K562 (cell line): ENCODE measurements around the gene HMCN1. TPM values are rescaled to one million over a fixed set of nuclear protein-coding genes. Genes with fewer than 3 reads are reported as not detected.

ENCODE experiments used
- ATAC-seq: fragments of 200-7000 bp; cut with Tn5 transposase; 3 replicates; pipeline ENCODE4 v1.9.1; 2020; ENCODE audit warnings: moderate library complexity
- BruUV-seq: library from RNA; stranded (reverse); fragments of 400-500 nt; replicated peaks from 2 replicates; lab custom pipeline; 2021; lab: Mats Ljungman, UMichigan
- CTCF ChIA-PET: fragments of 300-600 bp; formaldehyde crosslinking; extraction: SDS; loops from one replicate; lab custom pipeline; 2021; ENCODE audit warnings: low intra/inter-chr PET ratio; lab: Yijun Ruan, JAX
- POLR2A ChIA-PET: fragments of 300-600, 350-650 bp; sonication (Branson Sonifier 250); formaldehyde crosslinking; extraction: SDS; loops from one replicate; lab custom pipeline; 2021; ENCODE audit warnings: antibody characterized with exemption, inconsistent platforms; lab: Yijun Ruan, JAX
- DNase-seq, 4 experiments: peaks; one replicate each; pipeline versions ENCODE4 v3.0.0 to v3.0.0-alpha.2; 2011 to 2018; ENCODE audit warnings: low spot score in 3 of 4, mixed read lengths in 3 of 4; ENCODE audit errors: extremely low read depth in 1 of 4
- FAIRE-seq: peaks from 2 replicates; lab custom pipeline; 2011; peaks lifted over from hg19 to GRCh38; lab: Jason Lieb, UNC
- H2AFZ ChIP-seq: 2 replicates; pipeline ENCODE4 v1.6.0; 2011; ENCODE audit warnings: low read depth, low read length, control low read depth, inconsistent platforms
- H3K27ac ChIP-seq: fragments of 200-600 bp; 3 replicates; pipeline ENCODE4 v1.8.0; 2011; ENCODE audit warnings: low read depth, mild to moderate bottlenecking, control low read depth, inconsistent platforms, low read length, moderate library complexity, mixed read lengths; ENCODE audit errors: extremely low read depth
- H3K27me3 ChIP-seq, 2 experiments: fragments of 300-600 bp in 1 of 2; 2 replicates in 1 of 2; 3 replicates in 1 of 2; pipeline versions ENCODE4 v1.6.0 to v1.8.0; 2011; ENCODE audit warnings: inconsistent platforms in 2 of 2, low read length in 2 of 2, mild to moderate bottlenecking in 1 of 2, mixed read lengths in 1 of 2, moderate library complexity in 1 of 2; ENCODE audit not compliant: control insufficient read depth in 2 of 2, insufficient read depth in 2 of 2
- H3K36me3 ChIP-seq: fragments of 300-600 bp; 3 replicates; pipeline ENCODE4 v1.8.0; 2011; ENCODE audit warnings: mild to moderate bottlenecking, low read length, inconsistent platforms; ENCODE audit not compliant: control insufficient read depth, insufficient read depth
- H3K4me1 ChIP-seq, 2 experiments: fragments of 200-600 bp in 1 of 2; replicated peaks in 1 of 2; 2 replicates in 1 of 2; 3 replicates in 1 of 2; pipeline versions ENCODE4 v1.5.1 to v1.8.0; 2011; ENCODE audit warnings: inconsistent platforms in 2 of 2, low read length in 2 of 2, mild to moderate bottlenecking in 1 of 2, mixed read lengths in 1 of 2, moderate library complexity in 1 of 2; ENCODE audit not compliant: control insufficient read depth in 2 of 2, insufficient read depth in 2 of 2
- H3K4me2 ChIP-seq: 2 replicates; pipeline ENCODE4 v1.6.1; 2011; ENCODE audit warnings: low read length, control low read depth, inconsistent platforms, mixed read lengths; ENCODE audit not compliant: insufficient read depth
- H3K4me3 ChIP-seq: fragments of 200-600 bp; sonication (generic), shearing (Covaris generic); 2 replicates; pipeline ENCODE4 v1.5.1; 2016; ENCODE audit warnings: control low read depth, inconsistent platforms
- H3K79me2 ChIP-seq: fragments of 200-600 bp; 3 replicates; pipeline ENCODE4 v1.8.0; 2011; ENCODE audit warnings: low read length, inconsistent platforms; ENCODE audit not compliant: control insufficient read depth, insufficient read depth
- H3K9ac ChIP-seq, 2 experiments: 2 replicates each; pipeline versions ENCODE4 v1.6.0 to v1.6.1; 2011; ENCODE audit warnings: low read depth in 2 of 2, low read length in 2 of 2, control low read depth in 1 of 2, inconsistent platforms in 1 of 2, mild to moderate bottlenecking in 1 of 2, mixed read lengths in 1 of 2; ENCODE audit not compliant: insufficient read depth in 1 of 2
- H3K9me1 ChIP-seq: one replicate; pipeline ENCODE4 v1.6.0; 2011; ENCODE audit warnings: inconsistent platforms, mild to moderate bottlenecking, low read length, moderate library complexity; ENCODE audit not compliant: control insufficient read depth, insufficient read depth
- H3K9me3 ChIP-seq: replicated peaks from 2 replicates; pipeline ENCODE4 v1.5.1; 2011; ENCODE audit warnings: low read depth, low read length, inconsistent platforms; ENCODE audit not compliant: control insufficient read depth, insufficient read depth
- H4K20me1 ChIP-seq: replicated peaks from 2 replicates; pipeline ENCODE4 v1.6.1; 2011; ENCODE audit warnings: low read length, inconsistent platforms, mixed read lengths; ENCODE audit not compliant: control insufficient read depth, insufficient read depth
- BCL6 ChIP-seq: fragments of 250-450 bp; sonication (Bioruptor Pico); IDR thresholded peaks from 2 replicates; pipeline ENCODE4 v1.4.0; 2020
- FOS ChIP-seq: IDR thresholded peaks from 3 replicates; pipeline ENCODE4 v1.6.1; 2011; ENCODE audit not compliant: insufficient read length; ENCODE audit errors: extremely low read depth
- KDM1A ChIP-seq, 2 experiments: fragments of 450-650 bp; IDR thresholded peaks; 2 replicates each; pipeline ENCODE4 v1.6.1; 2016; ENCODE audit warnings: mild to moderate bottlenecking in 2 of 2
- NFYB ChIP-seq: IDR thresholded peaks from 2 replicates; pipeline ENCODE4 v1.6.1; 2011; ENCODE audit warnings: mild to moderate bottlenecking, moderate library complexity; ENCODE audit not compliant: insufficient read length; ENCODE audit errors: extremely low read depth
- SMARCA4 ChIP-seq: fragments of 450-650 bp; IDR thresholded peaks from 2 replicates; pipeline ENCODE4 v1.6.1; 2016
- SMARCB1 ChIP-seq: IDR thresholded peaks from 2 replicates; pipeline ENCODE4 v1.6.1; 2011; ENCODE audit warnings: improper control_type of control experiment, low read depth; ENCODE audit not compliant: insufficient read length
- TEAD4 ChIP-seq, 2 experiments: sonication (generic) in 1 of 2; formaldehyde crosslinking in 1 of 2; IDR thresholded peaks; 2 replicates each; pipeline versions ENCODE4 v1.6.1 to v1.8.0; 2012 to 2022; ENCODE audit warnings: borderline replicate concordance in 1 of 2, inconsistent platforms in 1 of 2, low read length in 1 of 2, mild to moderate bottlenecking in 1 of 2, missing genetic modification reagents in 1 of 2
- THRB ChIP-seq: fragments of 450-650 bp; formaldehyde crosslinking; conservative IDR thresholded peaks from 2 replicates; pipeline ENCODE4 v1.4.0; 2022; ENCODE audit warnings: mild to moderate bottlenecking, missing genetic modification characterization
- TSC22D4 ChIP-seq: fragments of 450-650 bp; IDR thresholded peaks from 2 replicates; pipeline ENCODE4 v1.6.1; 2016; ENCODE audit warnings: missing genetic modification characterization, missing biosample characterization, control low read depth
- ZNF551 ChIP-seq: fragments of 250-450 bp; sonication (Bioruptor Pico); IDR thresholded peaks from 2 replicates; pipeline ENCODE4 v1.5.0; 2021; ENCODE audit warnings: mild to moderate bottlenecking, moderate library complexity
- WGBS: fragments of 100-300 bp; shearing (Covaris generic); methylation state at CpG from one replicate; pipeline ENCODE4 v1.1.6; 2016; ENCODE audit warnings: low coverage, mixed read lengths; ENCODE audit not compliant: insufficient coverage; ENCODE audit errors: missing lambda C conversion rate; 5-methylcytosine and 5-hydroxymethylcytosine counted together
- in situ Hi-C: fragments of 300-500 bp; cut with MboI; formaldehyde crosslinking; loops from 4 replicates; pipeline ENCODE4 v1.15.0; 2018; ENCODE audit warnings: inconsistent platforms, mixed read lengths
- intact Hi-C: fragments of 100-400 bp; cut with micrococcal nuclease; formaldehyde crosslinking; loops from 2 replicates; pipeline ENCODE4 v1.14.2; 2022
- polyA plus RNA-seq, 8 experiments: library from polyadenylated mRNA; depleted of rRNA in 4 of 8; stranded (reverse) in 5 of 8; unstranded in 3 of 8; fragments of >200 nt; fragmentation: Nextera tagmentation in 2 of 8; fragmentation: Illumina TruSeq in 1 of 8; extraction: Ambion mirVana in 2 of 8; extraction: Trizol in 1 of 8; gene quantifications; 2 replicates each; pipeline versions ENCODE4 v1.2.1 to v1.2.3, GENCODE V29; 2011 to 2014; ENCODE audit warnings: inconsistent platforms in 1 of 8, missing spikeins in 1 of 8
- total RNA-seq, 7 experiments: library from RNA; depleted of rRNA in 6 of 7; stranded (reverse); fragments of >200 nt in 6 of 7; fragmentation: Illumina TruSeq in 2 of 7; extraction: Trizol in 2 of 7; gene quantifications; 2 replicates each; pipeline versions ENCODE4 v1.2.1 to v1.2.3, GENCODE V29; 2011 to 2021; ENCODE audit warnings: low replicate concordance in 1 of 7
- TF ChIP-seq, protein P1 (sequence below): sonication (generic); formaldehyde crosslinking; IDR thresholded peaks from 2 replicates; pipeline ENCODE4 v1.8.0; 2023; ENCODE audit warnings: mild to moderate bottlenecking, missing genetic modification reagents

Gene HMCN1
- total and polyA plus RNA-seq, 9 of the 15 experiments (the other 6 are each of a cell fraction or from before 2014, with no cell fraction given), result 0.07 to 0.36 (median 0.21) TPM

DNA sequence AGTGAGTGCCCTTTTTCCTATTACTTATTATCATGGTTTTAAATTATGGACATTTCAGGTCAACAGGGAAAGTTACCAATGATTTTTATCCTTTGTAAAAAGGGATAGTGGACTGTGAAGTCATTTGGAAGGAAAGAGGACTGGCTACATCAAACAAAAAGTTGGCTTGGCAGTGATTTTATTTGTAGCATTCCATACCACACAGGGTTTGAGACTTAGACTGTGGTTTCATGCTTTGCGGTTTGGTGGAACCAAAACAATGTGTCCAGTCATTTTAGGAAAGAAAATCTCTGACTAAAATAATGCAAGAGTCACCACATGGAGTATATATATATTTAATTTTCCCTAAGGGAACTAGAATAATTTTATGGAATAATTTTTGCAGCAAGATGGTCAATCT lies 239.5 kb downstream of the HMCN1 start:
- POLR2A ChIA-PET, result no interaction called here

GRCh38 chr1:185974367-185975170 lies 240.4 kb downstream of the HMCN1 start:
- 4% methylated on average over 3 of the region's 3 CpGs for WGBS
- BruUV-seq, result no TSS peak
- ATAC-seq (no peak), DNase-seq (no peak), FAIRE-seq (no peak)
- Histone ChIP-seq H2AFZ (no peak overlapping the region), H3K4me1 (no peaks in the 10 kb centered on the region), H3K27ac (no peak overlapping the region), H3K4me2 (no peak overlapping the region), H3K9me1 (no peaks in the 10 kb centered on the region), H3K9ac (no peak overlapping the region), H3K36me3 (no peaks in the 10 kb centered on the region), H3K27me3 (no peaks in the 10 kb centered on the region), H4K20me1 (no peaks in the 10 kb centered on the region), H3K9me3 (no peaks in the 10 kb centered on the region), H3K4me3 (no peak overlapping the region), H3K79me2 (no peaks in the 10 kb centered on the region)
- ChIA-PET CTCF (no interaction called here), POLR2A (interaction anchor here (0.8 kb wide), 1 partner anchor 12 kb away, joined by 3 read pairs; no protein-coding TSS in a partner anchor)
- no peak for TF ChIP-seq SMARCB1
- TF ChIP-seq, protein P1, sequence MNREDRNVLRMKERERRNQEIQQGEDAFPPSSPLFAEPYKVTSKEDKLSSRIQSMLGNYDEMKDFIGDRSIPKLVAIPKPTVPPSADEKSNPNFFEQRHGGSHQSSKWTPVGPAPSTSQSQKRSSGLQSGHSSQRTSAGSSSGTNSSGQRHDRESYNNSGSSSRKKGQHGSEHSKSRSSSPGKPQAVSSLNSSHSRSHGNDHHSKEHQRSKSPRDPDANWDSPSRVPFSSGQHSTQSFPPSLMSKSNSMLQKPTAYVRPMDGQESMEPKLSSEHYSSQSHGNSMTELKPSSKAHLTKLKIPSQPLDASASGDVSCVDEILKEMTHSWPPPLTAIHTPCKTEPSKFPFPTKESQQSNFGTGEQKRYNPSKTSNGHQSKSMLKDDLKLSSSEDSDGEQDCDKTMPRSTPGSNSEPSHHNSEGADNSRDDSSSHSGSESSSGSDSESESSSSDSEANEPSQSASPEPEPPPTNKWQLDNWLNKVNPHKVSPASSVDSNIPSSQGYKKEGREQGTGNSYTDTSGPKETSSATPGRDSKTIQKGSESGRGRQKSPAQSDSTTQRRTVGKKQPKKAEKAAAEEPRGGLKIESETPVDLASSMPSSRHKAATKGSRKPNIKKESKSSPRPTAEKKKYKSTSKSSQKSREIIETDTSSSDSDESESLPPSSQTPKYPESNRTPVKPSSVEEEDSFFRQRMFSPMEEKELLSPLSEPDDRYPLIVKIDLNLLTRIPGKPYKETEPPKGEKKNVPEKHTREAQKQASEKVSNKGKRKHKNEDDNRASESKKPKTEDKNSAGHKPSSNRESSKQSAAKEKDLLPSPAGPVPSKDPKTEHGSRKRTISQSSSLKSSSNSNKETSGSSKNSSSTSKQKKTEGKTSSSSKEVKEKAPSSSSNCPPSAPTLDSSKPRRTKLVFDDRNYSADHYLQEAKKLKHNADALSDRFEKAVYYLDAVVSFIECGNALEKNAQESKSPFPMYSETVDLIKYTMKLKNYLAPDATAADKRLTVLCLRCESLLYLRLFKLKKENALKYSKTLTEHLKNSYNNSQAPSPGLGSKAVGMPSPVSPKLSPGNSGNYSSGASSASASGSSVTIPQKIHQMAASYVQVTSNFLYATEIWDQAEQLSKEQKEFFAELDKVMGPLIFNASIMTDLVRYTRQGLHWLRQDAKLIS (CRISPR knock-in tag), result no peak
- TF ChIP-seq THRB (CRISPR knock-in tag), result no peak
- no peak for TF ChIP-seq TSC22D4 (tag)
- TF ChIP-seq SMARCA4, result no peak
- TF ChIP-seq BCL6 (CRISPR knock-in tag), result no peak
- no peak for TF ChIP-seq NFYB
- TF ChIP-seq ZNF551 (CRISPR knock-in tag), result no peak
- in situ Hi-C loops, result no loop called here
- intact Hi-C loops, result no loop called here

More for the DNA sequence above, 239.5 kb downstream of the HMCN1 start:
- no peaks in the 10 kb centered on the region for H3K79me2 ChIP-seq
- intact Hi-C loops (no loop called here), in situ Hi-C loops (no loop called here)
- BruUV-seq, result no TSS peak
- CTCF ChIA-PET, result no interaction called here
- DNase-seq (no peak), FAIRE-seq (no peak), ATAC-seq (no peak)
- no peaks in the 10 kb centered on the region for H3K9me3 ChIP-seq
- H3K9me1 ChIP-seq, result no peaks in the 10 kb centered on the region
- H3K4me1 ChIP-seq, result no peaks in the 10 kb centered on the region
- H3K36me3 ChIP-seq, result no peaks in the 10 kb centered on the region
- H3K4me2 ChIP-seq, result no peak overlapping the region
- 0 out of 4 replicates have a peak, but pooled peaks of 1 of the 2 experiments have one; percentile 20 for TF ChIP-seq KDM1A (IDR thresholded peaks at IDR 0.05)
- TF ChIP-seq FOS, result no peak
- peak; percentile 16; the same call in 1 of the 2 replicates for TF ChIP-seq TEAD4 (IDR thresholded peaks at IDR 0.05; ENCODE audit: low read length)
- no peak for TF ChIP-seq TEAD4 (CRISPR knock-in tag; IDR thresholded peaks at IDR 0.05; ENCODE audit: borderline replicate concordance)
- no peak overlapping the region for H3K9ac ChIP-seq
- no peak overlapping the region for H3K4me3 ChIP-seq
- no peaks in the 10 kb centered on the region for H3K27me3 ChIP-seq
- 4% methylated on average over 1 of the region's 1 CpG for WGBS
- H2AFZ ChIP-seq, result no peak overlapping the region
- no peaks in the 10 kb centered on the region for H4K20me1 ChIP-seq
- no peak overlapping the region for H3K27ac ChIP-seq
